Stomach smooth muscle (tissue), 2 donors: ENCODE data around the gene STAT2.

Experiments
- H3K27ac ChIP-seq: one replicate; pipeline ENCODE4 v1.7.0; 2013; ENCODE audit warnings: mild to moderate bottlenecking, low read length, inconsistent platforms
- H3K27me3 ChIP-seq, 2 donors: one replicate each; pipeline ENCODE4 v1.7.0; 2013; ENCODE audit warnings: low read length in 2 of 2; ENCODE audit not compliant: insufficient read depth in 2 of 2, control insufficient read depth in 1 of 2
- H3K36me3 ChIP-seq, 2 donors: one replicate each; pipeline ENCODE4 v1.7.0; 2013; ENCODE audit warnings: low read length in 2 of 2; ENCODE audit not compliant: control insufficient read depth in 2 of 2, insufficient read depth in 2 of 2
- H3K4me1 ChIP-seq: one replicate; pipeline ENCODE4 v1.7.0; 2013; ENCODE audit warnings: low read length; ENCODE audit not compliant: control insufficient read depth, insufficient read depth
- H3K4me3 ChIP-seq, 2 donors: one replicate each; pipeline ENCODE4 v1.7.0; 2013; ENCODE audit warnings: low read length in 2 of 2
- H3K9ac ChIP-seq, 2 donors: one replicate each; pipeline ENCODE4 v1.7.0; 2013; ENCODE audit warnings: low read length in 2 of 2, mild to moderate bottlenecking in 1 of 2
- H3K9me3 ChIP-seq, 2 donors: one replicate each; pipeline ENCODE4 v1.7.0; 2013; ENCODE audit warnings: low read length in 2 of 2; ENCODE audit not compliant: control insufficient read depth in 2 of 2
- donor health status: healthy.
- donor health status: Pancreatic carcinoma.

The STAT2 gene

DNA sequence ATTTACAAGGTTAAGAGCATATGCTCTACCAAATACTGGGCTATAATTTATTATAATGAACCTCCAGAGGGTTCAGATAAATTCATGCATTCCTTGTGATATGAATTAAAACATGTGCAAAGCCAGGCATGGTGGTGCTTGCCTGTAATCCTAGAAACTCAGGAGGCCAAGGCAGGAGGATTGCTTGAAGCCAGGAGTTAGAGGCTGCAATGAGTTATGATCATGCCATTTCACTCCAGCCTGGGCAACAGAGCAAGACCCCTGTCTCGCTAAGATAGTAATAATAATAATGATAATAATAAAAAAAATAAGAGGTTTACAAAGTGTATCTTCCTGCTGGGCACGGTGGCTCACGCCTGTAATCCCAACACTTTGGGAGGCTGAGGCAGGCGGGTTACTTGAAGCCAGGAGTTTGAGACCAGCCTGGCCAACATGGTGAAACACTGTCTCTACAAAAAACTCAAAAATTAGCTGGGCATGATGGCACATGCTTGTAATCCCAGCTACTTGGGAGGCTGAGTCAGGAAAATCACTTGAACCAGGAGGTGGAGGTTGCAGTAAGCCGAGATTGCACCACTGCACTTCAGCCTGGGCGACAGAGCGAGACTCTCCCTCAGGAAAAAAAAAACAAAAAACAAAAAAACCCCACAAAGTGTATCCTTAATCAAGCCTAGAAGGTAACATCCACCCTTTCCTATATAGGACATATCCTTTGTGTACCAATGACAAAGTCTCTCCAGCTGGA is 52.5 kb downstream of the STAT2 start:
- Histone ChIP-seq H3K9ac (no peak overlapping the region), H3K27ac (no peak overlapping the region), H3K9me3 (no peaks in the 10 kb centered on the region), H3K4me1 (no peaks in the 10 kb centered on the region), H3K4me3 (no peak overlapping the region), H3K27me3 (no peaks in the 10 kb centered on the region), H3K36me3 (peaks cover 6 to 26% of the 10 kb centered on the region in 2 donors)

DNA sequence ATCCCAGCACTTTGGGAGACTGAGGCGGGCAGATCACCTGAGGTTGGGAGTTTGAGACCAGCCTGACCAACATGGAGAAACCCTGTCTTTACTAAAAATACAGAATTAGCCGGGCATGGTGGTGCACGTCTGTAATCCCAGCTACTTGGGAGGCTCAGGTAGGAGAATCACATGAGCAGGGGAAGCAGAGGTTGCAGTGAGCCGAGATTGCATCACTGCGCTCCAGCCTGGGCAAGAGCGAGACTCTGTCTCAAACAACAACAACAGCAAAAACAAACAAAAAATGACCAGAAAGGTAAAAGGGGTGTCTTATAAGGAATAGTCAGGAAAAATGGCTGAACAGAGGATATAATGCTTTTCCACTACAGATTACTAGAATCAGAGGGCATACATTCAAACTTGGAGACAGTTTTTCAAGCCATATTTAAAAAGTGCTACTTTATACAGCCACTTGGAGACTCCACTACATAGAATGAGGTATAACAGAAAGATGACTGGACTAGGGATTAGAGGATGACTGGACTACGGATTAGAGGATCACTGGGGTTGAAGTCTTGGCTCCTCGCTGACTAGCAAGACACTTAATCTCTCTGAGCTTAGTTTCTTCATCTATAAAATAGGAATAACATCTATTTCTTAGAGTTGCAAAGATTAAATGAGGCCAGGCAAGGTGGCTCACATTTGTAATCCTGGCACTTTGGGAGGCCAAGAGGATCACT is 54.9 kb downstream of the STAT2 start:
- peaks cover 0 to 15% of the 10 kb centered on the region in 2 donors for H3K36me3 ChIP-seq
- no peak overlapping the region for H3K27ac ChIP-seq
- H3K4me1 ChIP-seq = peaks cover 14% of the 10 kb centered on the region
- no peaks in the 10 kb centered on the region for H3K27me3 ChIP-seq
- no peak overlapping the region for H3K4me3 ChIP-seq
- H3K9me3 ChIP-seq = no peaks in the 10 kb centered on the region
- H3K9ac ChIP-seq = no peak overlapping the region

DNA sequence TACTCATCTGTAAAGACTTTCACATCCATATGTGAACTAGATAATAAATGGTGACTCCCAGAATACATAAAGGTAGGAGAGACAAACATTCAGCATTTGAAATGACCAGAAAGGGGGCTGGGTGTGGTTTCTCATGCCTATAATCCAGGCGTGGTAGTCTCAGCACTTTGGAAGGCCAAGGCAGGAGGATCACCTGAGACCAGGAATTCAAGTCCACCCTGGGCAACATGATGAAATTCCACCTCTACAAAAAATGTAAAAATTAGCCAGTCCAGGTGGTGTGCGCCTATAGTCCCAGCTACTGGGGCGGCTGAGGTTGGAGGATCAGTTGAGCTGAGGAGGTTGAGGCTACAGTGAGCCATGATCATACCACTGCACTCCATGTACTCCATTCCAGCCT is 55.6 kb downstream of the STAT2 start:
- Histone ChIP-seq H3K9ac (no peak overlapping the region), H3K4me1 (peaks cover 18% of the 10 kb centered on the region), H3K9me3 (no peaks in the 10 kb centered on the region), H3K4me3 (no peak overlapping the region), H3K27me3 (no peaks in the 10 kb centered on the region), H3K27ac (no peak overlapping the region), H3K36me3 (peaks cover 0 to 14% of the 10 kb centered on the region in 2 donors)

DNA sequence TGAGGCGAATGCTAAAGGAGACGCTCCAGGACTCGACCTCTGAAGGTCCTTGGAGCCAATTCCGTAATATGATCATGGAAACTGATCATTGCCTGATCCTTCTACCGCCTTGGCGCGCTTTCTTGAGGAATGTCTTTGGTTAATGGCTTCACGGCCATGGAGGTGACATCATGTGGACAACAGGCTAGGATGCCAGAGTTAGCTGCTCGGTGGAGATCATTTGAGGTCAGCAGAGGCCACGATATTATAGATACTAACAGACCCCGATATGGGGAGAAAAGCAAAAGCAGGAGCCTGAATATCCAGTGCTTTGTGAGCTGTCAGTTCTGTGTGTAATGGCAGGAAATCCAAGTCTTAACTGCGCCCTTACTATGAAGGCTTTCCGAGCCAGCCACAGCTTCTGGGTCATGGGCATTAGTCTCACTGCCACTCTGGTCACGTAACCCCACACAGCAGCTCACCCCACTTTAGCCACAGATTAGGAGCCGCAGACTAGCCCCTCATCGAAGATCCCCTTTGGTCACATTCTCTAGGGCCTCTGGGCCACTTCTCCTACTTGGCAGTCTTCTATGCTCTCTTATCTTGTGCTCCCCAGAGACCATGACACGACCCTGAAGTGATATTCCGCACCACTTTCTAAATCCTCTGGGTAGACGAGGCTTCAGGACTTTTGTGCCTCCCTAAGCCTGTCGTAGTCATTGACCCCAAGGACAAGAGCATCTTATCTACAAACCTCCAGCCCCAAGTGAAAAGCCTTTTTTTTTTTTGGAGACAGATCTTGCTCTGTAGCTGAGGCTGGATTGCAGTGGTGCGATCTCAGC is 59.1 kb downstream of the STAT2 start:
- Histone ChIP-seq H3K9me3 (no peaks in the 10 kb centered on the region), H3K4me1 (peaks cover 29% of the 10 kb centered on the region), H3K27ac (peak overlapping the region; percentile 97), H3K36me3 (peaks cover 0 to 6% of the 10 kb centered on the region in 2 donors), H3K4me3 (peak overlapping the region; percentile 85 to 96), H3K27me3 (no peaks in the 10 kb centered on the region), H3K9ac (peak overlapping the region; percentile 84 to 94)

- Histone ChIP-seq H3K27me3 (no peaks in the 10 kb centered on the region), H3K9ac (peak within 1 kb of the TSS; percentile 84 to 94), H3K27ac (peak within 1 kb of the TSS; percentile 97), H3K4me3 (peak within 1 kb of the TSS; percentile 85 to 96), H3K36me3 (peaks cover 0 to 3% of the 10 kb centered on the region in 2 donors), H3K4me1 (peaks cover 29% of the 10 kb centered on the region), H3K9me3 (no peaks in the 10 kb centered on the region)
Observed at GRCh38 chr12:56299853-56300643, 59.9 kb downstream of the STAT2 start, which contains the start of gene CS. TSS of gene CS (minus strand) at chr12:56300330. CDS start at chr12:56300201, 129 bp downstream.

DNA sequence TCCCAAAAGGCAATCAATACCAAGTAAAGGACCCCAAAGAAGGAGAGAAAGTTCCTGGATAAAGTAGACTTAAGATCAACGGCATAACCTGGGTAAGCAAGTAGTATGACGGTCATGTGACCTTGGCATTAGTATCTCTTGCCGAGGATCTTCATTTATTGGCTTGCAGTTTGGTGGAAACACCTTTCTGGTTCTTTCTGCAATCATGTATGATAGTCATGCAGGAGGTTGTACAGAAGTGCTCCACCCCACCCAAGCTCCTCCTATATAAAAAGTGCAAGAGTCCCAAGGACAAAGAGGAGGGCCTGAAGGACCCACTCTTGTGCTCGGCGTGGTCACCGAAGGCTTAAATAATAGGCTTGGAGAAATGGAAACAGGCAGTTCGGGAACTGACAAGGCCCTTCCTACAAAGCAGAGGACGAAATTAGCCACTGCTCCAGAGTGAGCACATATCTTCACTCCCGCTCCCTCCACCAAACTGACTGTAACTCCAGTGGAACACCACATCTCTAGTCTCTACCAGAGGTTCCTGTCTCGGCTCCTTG is 60.5 kb downstream of the STAT2 start:
- H3K27me3 ChIP-seq = no peaks in the 10 kb centered on the region
- peak overlapping the region; percentile 50 to 85 for H3K9ac ChIP-seq
- peaks cover 2 to 3% of the 10 kb centered on the region in 2 donors for H3K36me3 ChIP-seq
- peak overlapping the region; percentile 97 for H3K27ac ChIP-seq
- peaks cover 29% of the 10 kb centered on the region for H3K4me1 ChIP-seq
- H3K4me3 ChIP-seq = peak overlapping the region; percentile 82 to 96
- no peaks in the 10 kb centered on the region for H3K9me3 ChIP-seq

- H3K36me3 ChIP-seq = peaks cover 0 to 2% of the 10 kb centered on the region in 2 donors
- peak overlapping the region; percentile 50 to 85 for H3K9ac ChIP-seq
- H3K27ac ChIP-seq = peak overlapping the region; percentile 97
- H3K27me3 ChIP-seq = no peaks in the 10 kb centered on the region
- peak overlapping the region; percentile 82 to 96 for H3K4me3 ChIP-seq
- H3K4me1 ChIP-seq = peaks cover 29% of the 10 kb centered on the region
- no peaks in the 10 kb centered on the region for H3K9me3 ChIP-seq
Observed at GRCh38 chr12:56298828-56299227, 61.1 kb downstream of the STAT2 start.

DNA sequence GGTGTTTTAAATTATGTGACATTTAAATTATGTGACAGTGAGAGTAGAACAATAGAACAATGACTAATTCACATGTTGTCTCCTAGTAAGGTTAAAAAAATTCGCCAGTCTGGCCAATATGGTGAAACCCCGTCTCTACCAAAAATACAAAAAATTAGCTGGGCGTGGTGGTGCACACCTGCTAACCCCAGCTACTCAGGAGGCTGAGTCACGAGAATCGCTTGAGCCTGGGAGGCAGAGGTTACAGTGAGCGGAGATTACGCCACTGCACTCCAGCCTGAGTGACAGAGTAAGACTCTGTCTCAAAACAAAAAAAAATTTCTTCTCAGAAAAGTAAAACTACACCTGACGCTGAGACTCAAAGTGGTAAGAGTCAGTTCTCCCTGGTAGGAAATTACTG is 62.5 kb downstream of the STAT2 start:
- Histone ChIP-seq H3K4me3 (no peak overlapping the region), H3K4me1 (peaks cover 29% of the 10 kb centered on the region), H3K36me3 (peaks cover 0 to 2% of the 10 kb centered on the region in 2 donors), H3K9me3 (no peaks in the 10 kb centered on the region), H3K27ac (no peak overlapping the region), H3K9ac (no peak overlapping the region), H3K27me3 (no peaks in the 10 kb centered on the region)

DNA sequence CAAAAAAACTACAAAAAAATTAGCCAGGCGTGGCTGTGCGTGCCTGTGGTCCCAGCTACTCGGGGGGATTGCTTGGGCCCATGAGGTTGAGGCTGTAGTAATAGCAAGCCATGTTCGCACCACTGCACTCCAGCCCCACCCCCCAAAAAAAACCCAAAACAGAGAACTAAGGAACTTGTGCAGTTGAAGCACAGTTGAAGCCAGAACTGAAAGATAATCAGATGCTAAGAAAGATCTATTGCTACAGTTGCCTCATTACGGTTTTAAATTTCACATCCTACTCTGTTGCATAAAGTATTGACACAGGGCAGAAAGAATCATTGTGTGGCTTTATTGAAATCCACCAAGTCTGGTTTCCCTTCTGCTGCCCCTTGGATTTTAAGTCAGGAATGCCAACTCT is 63.6 kb downstream of the STAT2 start:
- peaks cover 5% of the 10 kb centered on the region in 2 donors for H3K36me3 ChIP-seq
- H3K4me1 ChIP-seq = peaks cover 26% of the 10 kb centered on the region
- H3K27ac ChIP-seq = no peak overlapping the region
- H3K9me3 ChIP-seq = no peaks in the 10 kb centered on the region
- no peak overlapping the region for H3K4me3 ChIP-seq
- H3K9ac ChIP-seq = peak overlapping the region in 1 of 2 donors; percentile 10
- no peaks in the 10 kb centered on the region for H3K27me3 ChIP-seq
